ENCODE data around the gene LTK.
A peak's percentile ranks its signal among the peaks of the same experiment; 100 is the strongest.

Gene LTK

DNA sequence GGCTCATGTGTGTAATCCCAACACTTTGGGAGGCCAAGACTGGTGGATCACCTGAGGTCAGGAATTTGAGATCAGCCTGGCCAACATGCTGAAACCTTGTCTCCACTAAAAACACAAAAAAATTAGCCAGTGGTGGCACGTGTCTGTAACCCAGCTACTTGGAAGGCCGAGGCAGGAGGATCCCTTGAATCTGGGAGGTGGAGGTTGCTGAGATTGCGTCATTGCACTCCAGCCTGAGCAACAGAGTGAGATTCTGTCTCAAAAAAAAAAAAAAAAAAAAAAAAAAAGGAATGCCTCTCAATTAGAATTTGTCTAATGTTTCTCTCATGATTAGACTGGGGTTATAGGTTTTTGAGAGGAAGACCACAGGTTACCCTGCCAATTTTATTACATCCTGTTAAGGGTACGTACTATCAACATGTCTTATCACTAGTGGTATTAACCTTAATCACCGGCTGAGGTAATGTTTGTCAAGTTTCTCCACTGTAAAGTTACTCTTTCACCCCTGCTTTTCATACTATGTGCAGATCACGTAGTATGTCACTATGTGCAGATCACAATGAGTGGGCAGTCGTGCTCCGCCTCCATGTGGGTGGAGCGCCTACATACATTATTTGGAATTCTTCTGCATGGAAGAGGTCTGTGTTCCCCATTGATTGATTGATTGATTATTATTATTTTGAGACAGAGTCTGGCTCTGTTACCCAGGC, 36.6 kb upstream of the LTK start:
- Histone ChIP-seq H2AFZ (ENCODE audit: low read depth, low read length) (no peak overlapping the region), H3K9me3 (ENCODE audit: insufficient read depth, low read length, severe bottlenecking) (no peaks in the 10 kb centered on the region), H3K79me2 (ENCODE audit: insufficient read depth, low read length) (no peaks in the 10 kb centered on the region), H3K27ac (ENCODE audit: low read length) (no peak overlapping the region), H3K9ac (ENCODE audit: low read depth, low read length) (no peak overlapping the region), H3K27me3 (ENCODE audit: insufficient read depth, low read length, poor library complexity) (no peaks in the 10 kb centered on the region), H3K4me1 (ENCODE audit: insufficient read depth, low read length) (no peaks in the 10 kb centered on the region), H3K36me3 (ENCODE audit: insufficient read depth, low read length) (no peaks in the 10 kb centered on the region), H3K4me3 (ENCODE audit: low read depth in 1 of 2, low read length in 2 of 2) (no peak overlapping the region), H3K4me2 (ENCODE audit: insufficient read depth, low read length) (no peak overlapping the region), H4K20me1 (ENCODE audit: insufficient read depth, low read length) (no peaks in the 10 kb centered on the region)
- ATAC-seq (ENCODE audit: insufficient read depth, low read depth) (no peak), DNase-seq (no peak)
- no peak for TF ChIP-seq CTCF (IDR thresholded peaks at IDR 0.05; ENCODE audit: borderline replicate concordance, extremely low read depth, low read length, poor library complexity, severe bottlenecking)
- no peak for TF ChIP-seq EZH2 (IDR thresholded peaks at IDR 0.05; ENCODE audit: borderline replicate concordance, low read depth, low read length, severe bottlenecking)

- no peak overlapping the region for H3K4me3 ChIP-seq (ENCODE audit: low read depth in 1 of 2, low read length in 2 of 2)
- peaks cover 17% of the 10 kb centered on the region for H3K79me2 ChIP-seq (ENCODE audit: insufficient read depth, low read length)
- DNase-seq, result no peak
- H3K27me3 ChIP-seq (ENCODE audit: insufficient read depth, low read length, poor library complexity), result no peaks in the 10 kb centered on the region
- no peaks in the 10 kb centered on the region for H4K20me1 ChIP-seq (ENCODE audit: insufficient read depth, low read length)
- no peak overlapping the region for H3K4me2 ChIP-seq (ENCODE audit: insufficient read depth, low read length)
- H3K4me1 ChIP-seq (ENCODE audit: insufficient read depth, low read length), result peaks cover 19% of the 10 kb centered on the region
- H3K27ac ChIP-seq (ENCODE audit: low read length), result no peak overlapping the region
- H3K36me3 ChIP-seq (ENCODE audit: insufficient read depth, low read length), result no peaks in the 10 kb centered on the region
- no peak for ATAC-seq (ENCODE audit: insufficient read depth, low read depth)
- H2AFZ ChIP-seq (ENCODE audit: low read depth, low read length), result no peak overlapping the region
- no peaks in the 10 kb centered on the region for H3K9me3 ChIP-seq (ENCODE audit: insufficient read depth, low read length, severe bottlenecking)
- no peak for TF ChIP-seq CTCF (IDR thresholded peaks at IDR 0.05; ENCODE audit: borderline replicate concordance, extremely low read depth, low read length, poor library complexity, severe bottlenecking)
- TF ChIP-seq EZH2 (IDR thresholded peaks at IDR 0.05; ENCODE audit: borderline replicate concordance, low read depth, low read length, severe bottlenecking), result no peak
- H3K9ac ChIP-seq (ENCODE audit: low read depth, low read length), result no peak overlapping the region
These were observed 33.5 kb upstream of the LTK start for GRCh38 chr15:41546851-41547786.

GRCh38 chr15:41545218-41545617, 31.6 kb upstream of the LTK start:
- Histone ChIP-seq H3K9ac (ENCODE audit: low read depth, low read length) (no peak overlapping the region), H2AFZ (ENCODE audit: low read depth, low read length) (peak overlapping the region; percentile 78; the same call in 1 of the 2 replicates), H3K9me3 (ENCODE audit: insufficient read depth, low read length, severe bottlenecking) (no peaks in the 10 kb centered on the region), H3K36me3 (ENCODE audit: insufficient read depth, low read length) (no peaks in the 10 kb centered on the region), H3K27me3 (ENCODE audit: insufficient read depth, low read length, poor library complexity) (no peaks in the 10 kb centered on the region), H3K4me2 (ENCODE audit: insufficient read depth, low read length) (no peak overlapping the region), H3K4me3 (ENCODE audit: low read depth in 1 of 2, low read length in 2 of 2) (no peak overlapping the region), H4K20me1 (ENCODE audit: insufficient read depth, low read length) (no peaks in the 10 kb centered on the region), H3K4me1 (ENCODE audit: insufficient read depth, low read length) (peaks cover 19% of the 10 kb centered on the region), H3K27ac (ENCODE audit: low read length) (no peak overlapping the region), H3K79me2 (ENCODE audit: insufficient read depth, low read length) (peaks cover 26% of the 10 kb centered on the region)
- no peak for TF ChIP-seq CTCF (IDR thresholded peaks at IDR 0.05; ENCODE audit: borderline replicate concordance, extremely low read depth, low read length, poor library complexity, severe bottlenecking)
- no peak for TF ChIP-seq EZH2 (IDR thresholded peaks at IDR 0.05; ENCODE audit: borderline replicate concordance, low read depth, low read length, severe bottlenecking)
- DNase-seq (no peak), ATAC-seq (ENCODE audit: insufficient read depth, low read depth) (no peak)
